GM21576 (cell line): Measurements from ENCODE around the gene LDLRAD3.
"Not testable (repeated sequence)": the region's sequence is repeated elsewhere in the genome, so short reads cannot be mapped to it uniquely, and the experiment has no call there.

Source experiments
- ATAC-seq: cut with Tn5 transposase; IDR thresholded peaks from one replicate; pipeline ENCODE4 v1.9.1; 2021; ENCODE audit warnings: mild to moderate bottlenecking, moderate library complexity; ENCODE audit not compliant: unreplicated experiment

LDLRAD3 gene

GRCh38 chr11:36156161-36156816, 212.4 kb downstream of the LDLRAD3 start:
- no peak for ATAC-seq

GRCh38 chr11:36156817-36157519, 213.1 kb downstream of the LDLRAD3 start:
- ATAC-seq: no peak

DNA sequence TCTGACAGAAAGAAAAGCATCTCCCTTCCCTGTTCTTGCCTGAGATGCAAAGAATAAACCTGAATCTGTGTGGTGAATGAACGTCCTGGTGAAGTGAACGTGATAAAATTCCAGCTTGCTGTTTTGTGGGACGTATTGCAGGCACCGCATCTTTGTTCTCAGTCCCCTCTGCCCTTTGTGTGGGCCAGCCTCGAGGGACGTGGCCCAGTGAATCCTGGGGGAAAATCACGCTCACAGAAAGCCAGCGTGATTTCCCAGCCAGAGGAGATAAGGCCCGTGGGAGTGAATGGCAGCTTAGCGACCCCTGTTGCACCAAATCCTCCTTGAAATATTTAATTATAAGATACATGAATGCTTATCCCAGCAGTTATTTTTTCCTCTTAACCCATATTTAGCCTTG, 216.2 kb downstream of the LDLRAD3 start:
- ATAC-seq: no peak

DNA sequence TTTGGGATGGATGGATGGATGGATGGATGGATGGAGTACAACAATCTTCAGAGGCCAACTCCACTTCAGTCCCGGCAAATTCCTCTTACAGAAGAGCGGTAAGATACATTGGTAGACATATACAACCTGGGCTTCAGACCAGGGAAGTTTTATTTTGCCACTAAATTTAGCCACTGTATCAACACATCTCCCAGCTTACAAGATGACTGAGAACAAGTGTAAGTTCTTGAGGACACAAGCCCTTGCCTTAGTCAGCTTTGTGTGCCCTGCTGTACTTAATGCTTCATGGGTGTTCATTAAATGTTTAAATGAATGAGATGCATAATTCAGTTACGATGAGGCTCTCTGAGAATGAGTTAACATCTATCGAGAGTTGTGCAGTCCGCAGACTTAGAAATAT, 217.7 kb downstream of the LDLRAD3 start:
- ATAC-seq: no peak

- no peak for ATAC-seq
Observed at GRCh38 chr11:36162006-36162882, 218.4 kb downstream of the LDLRAD3 start.

GRCh38 chr11:36162883-36163434, 219.1 kb downstream of the LDLRAD3 start:
- ATAC-seq: no peak

DNA sequence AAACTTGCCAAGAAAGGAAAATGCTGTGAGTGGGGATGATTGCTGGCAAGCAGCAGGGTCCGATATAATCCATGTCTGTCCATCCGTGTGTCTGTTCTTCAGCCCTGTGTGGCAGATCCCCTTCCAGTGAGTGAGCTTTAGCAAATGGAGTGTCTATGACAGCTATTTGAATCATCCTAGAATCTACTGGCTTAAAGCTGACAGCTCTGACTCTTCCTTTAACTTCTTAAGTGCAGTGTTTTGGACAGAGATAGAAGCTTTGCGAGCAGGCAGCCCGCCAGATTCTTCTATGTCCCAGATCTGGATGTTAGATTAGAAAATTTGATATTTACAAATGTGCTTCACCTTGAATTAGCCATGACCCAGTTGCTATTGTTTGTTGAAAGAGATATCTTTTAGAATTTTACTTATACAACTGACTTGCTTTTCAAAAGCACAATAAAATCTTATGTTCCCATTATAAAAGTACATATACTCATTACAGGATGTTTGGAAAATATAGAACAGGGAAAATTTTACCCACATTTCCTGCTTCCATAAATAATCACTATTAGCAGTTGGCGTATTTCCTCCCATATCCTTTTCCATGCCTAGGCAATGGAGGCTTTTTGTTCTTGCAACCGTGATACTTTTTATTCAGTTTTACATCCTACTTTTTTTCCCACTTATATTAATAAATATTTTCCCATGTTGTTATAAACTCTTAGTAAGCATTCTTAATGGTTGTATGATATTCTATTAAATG, 220.8 kb downstream of the LDLRAD3 start:
- no peak for ATAC-seq

DNA sequence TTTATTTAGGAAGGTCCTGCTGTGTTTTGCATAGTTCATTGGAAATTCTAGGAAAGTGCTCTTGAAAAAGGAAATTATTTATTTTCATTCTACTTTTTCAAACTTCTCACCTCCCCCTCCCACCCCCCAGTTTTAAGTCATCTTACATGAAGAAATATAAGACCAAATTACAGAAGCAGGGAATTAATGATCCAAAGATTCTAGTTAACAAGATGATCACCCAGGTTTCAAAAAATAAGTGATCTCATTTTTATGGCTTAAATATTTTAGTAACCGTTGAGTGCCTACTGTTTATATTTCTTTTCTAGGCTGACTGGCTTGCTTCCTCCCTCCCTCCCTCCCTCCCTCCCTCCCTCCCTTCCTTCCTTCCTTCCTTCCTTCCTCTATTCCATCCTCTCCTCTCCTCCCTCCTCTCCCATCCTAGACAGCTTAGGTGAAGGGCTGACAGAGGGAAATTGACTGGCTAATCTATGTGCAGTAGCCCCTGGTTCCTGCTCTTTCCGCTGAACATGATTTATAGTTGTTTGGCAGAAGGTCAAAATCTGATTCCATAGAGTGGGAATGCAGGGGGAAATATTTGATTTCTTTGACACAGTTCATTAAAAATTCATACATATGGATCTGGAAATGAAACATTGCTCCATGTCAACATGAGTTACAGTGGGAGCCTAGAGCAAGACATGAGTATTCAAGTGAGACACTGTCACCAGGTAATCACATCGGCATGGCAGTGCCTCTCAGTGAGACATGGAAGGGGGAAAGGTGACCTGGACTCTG, 221.9 kb downstream of the LDLRAD3 start:
- no peak for ATAC-seq

- no peak for ATAC-seq
Observed at GRCh38 chr11:36167073-36167472, 223.2 kb downstream of the LDLRAD3 start.

DNA sequence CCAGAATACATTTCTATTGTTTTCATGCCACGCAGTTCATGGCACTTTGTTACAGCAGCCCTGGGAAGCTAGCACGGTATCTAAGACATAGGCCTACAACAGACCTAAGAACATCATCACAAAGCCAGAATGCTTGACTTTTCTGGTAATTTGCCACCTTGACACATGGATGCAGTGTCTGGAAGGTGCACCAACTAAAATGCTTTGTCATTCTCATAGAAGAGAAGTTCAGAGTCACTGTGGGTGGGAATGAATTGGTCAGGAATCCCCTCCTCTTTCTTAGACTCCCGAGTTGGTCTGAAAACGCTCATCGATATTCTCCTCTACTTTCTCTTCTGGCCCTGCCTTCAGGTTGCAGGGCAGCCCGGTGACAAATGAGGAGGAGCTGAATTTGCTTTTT, 223.9 kb downstream of the LDLRAD3 start:
- ATAC-seq: no peak

DNA sequence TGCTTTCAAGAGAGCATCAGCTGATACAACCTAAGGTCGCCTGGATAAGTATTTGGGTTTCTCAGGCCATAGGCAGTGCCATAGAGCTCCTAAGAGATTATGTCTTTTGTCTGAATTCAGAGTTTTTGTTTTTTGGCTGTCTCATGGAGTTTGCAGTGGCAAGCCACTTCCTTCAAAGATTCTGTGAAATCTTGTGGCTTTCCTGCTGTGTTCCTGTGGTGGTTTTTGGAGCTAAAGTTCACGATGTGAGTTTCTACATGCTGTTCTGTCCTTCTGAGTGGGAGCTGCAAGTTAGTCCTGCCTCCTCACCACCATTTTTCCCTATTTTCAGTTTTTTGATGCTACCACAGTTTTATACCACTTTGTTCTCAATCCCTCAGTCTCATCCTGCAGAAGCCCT, 234.0 kb downstream of the LDLRAD3 start:
- no peak for ATAC-seq

- no peak for ATAC-seq
Observed at GRCh38 chr11:36186340-36187175, 242.7 kb downstream of the LDLRAD3 start.

- no peak for ATAC-seq
Observed at GRCh38 chr11:36187622-36188021, 243.8 kb downstream of the LDLRAD3 start.

GRCh38 chr11:36189735-36190134, 245.9 kb downstream of the LDLRAD3 start:
- ATAC-seq: not testable (repeated sequence)

- ATAC-seq: no peak
Observed at GRCh38 chr11:36191941-36192340, 248.1 kb downstream of the LDLRAD3 start.

- ATAC-seq: no peak
Observed at GRCh38 chr11:36192425-36193289, 248.8 kb downstream of the LDLRAD3 start.

DNA sequence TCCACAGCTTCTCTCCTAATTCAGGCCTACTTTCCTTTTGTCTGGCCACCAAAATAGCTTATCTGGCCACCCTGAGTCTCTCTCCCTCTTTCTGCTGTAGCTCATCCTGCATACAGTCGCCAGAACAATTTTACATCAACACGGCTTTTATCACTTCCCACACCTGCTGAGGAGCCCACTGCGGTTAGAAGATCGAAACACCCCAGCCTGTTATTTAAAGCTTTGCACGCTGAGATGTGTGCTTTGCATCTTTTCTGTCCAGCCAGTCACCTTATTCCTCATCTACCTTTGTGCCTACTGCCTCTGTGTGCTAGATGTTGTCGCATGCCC, 249.4 kb downstream of the LDLRAD3 start:
- ATAC-seq: no peak

GRCh38 chr11:36193721-36194120, 249.9 kb downstream of the LDLRAD3 start:
- no peak for ATAC-seq
